PC-9 (cell line): ENCODE data around the gene SYTL1. TPM values are rescaled to one million over a fixed set of nuclear protein-coding genes. Genes with fewer than 3 reads are reported as not detected.

Source experiments
- BruUV-seq: library from RNA; stranded (reverse); fragments of 400-500 nt; replicated peaks from 2 replicates; lab custom pipeline; 2021; lab: Mats Ljungman, UMichigan
- CTCF ChIA-PET: fragments of 300-600 bp; sonication (Branson Sonifier 250); formaldehyde crosslinking; loops from one replicate; lab custom pipeline; 2022; ENCODE audit warnings: antibody characterized with exemption; lab: Charles Lee
- POLR2A ChIA-PET: fragments of 300-600 bp; sonication (Branson Sonifier 250); formaldehyde crosslinking; loops from one replicate; lab custom pipeline; 2022; ENCODE audit warnings: antibody characterized with exemption; ENCODE audit not compliant: unreplicated experiment; lab: Charles Lee
- DNase-seq, 2 experiments: peaks; one replicate each; pipeline versions ENCODE4 v3.0.0 to v3.0.0-alpha.2; 2015 to 2022; ENCODE audit warnings: mixed read lengths in 1 of 2
- H2AFZ ChIP-seq: fragments of 200-600 bp; sonication (generic); 2 replicates; pipeline ENCODE4 v1.8.1; 2017; ENCODE audit warnings: antibody characterized with exemption
- H3F3A ChIP-seq: fragments of 200-600 bp; sonication (generic); 2 replicates; pipeline ENCODE4 v1.8.1; 2017; ENCODE audit warnings: antibody characterized with exemption, mild to moderate bottlenecking, low read depth; ENCODE audit not compliant: insufficient read depth
- H3K27ac ChIP-seq: fragments of 200-600 bp; sonication (generic); 2 replicates; pipeline ENCODE4 v1.6.1; 2016; ENCODE audit warnings: mixed run types
- H3K27me3 ChIP-seq: fragments of 200-600 bp; sonication (generic); 2 replicates; pipeline ENCODE4 v1.6.1; 2016; ENCODE audit warnings: low read depth, mixed run types; ENCODE audit not compliant: insufficient read depth
- H3K36me3 ChIP-seq: fragments of 200-600 bp; sonication (generic); 2 replicates; pipeline ENCODE4 v1.6.1; 2016; ENCODE audit warnings: low read depth, mixed run types
- H3K4me1 ChIP-seq: fragments of 200-600 bp; sonication (generic); replicated peaks from 2 replicates; pipeline ENCODE4 v1.6.1; 2016; ENCODE audit warnings: mixed run types; ENCODE audit not compliant: insufficient read depth
- H3K4me2 ChIP-seq: fragments of 200-600 bp; sonication (generic); 2 replicates; pipeline ENCODE4 v1.6.1; 2017; ENCODE audit warnings: mixed run types
- H3K4me3 ChIP-seq: fragments of 200-600 bp; sonication (generic); 2 replicates; pipeline ENCODE4 v1.6.1; 2016; ENCODE audit warnings: mixed run types
- H3K79me2 ChIP-seq: fragments of 200-600 bp; sonication (generic); 2 replicates; pipeline ENCODE4 v1.6.1; 2017; ENCODE audit warnings: low read depth, mixed run types
- H3K9me2 ChIP-seq: fragments of 200-600 bp; sonication (generic); 2 replicates; pipeline ENCODE4 v1.8.1; 2017; ENCODE audit warnings: mild to moderate bottlenecking; ENCODE audit not compliant: insufficient read depth
- H3K9me3 ChIP-seq: fragments of 200-600 bp; sonication (generic); 2 replicates; pipeline ENCODE4 v1.8.1; 2016; ENCODE audit warnings: low read depth; ENCODE audit not compliant: insufficient read depth
- H4K20me1 ChIP-seq: fragments of 200-600 bp; sonication (generic); 2 replicates; pipeline ENCODE4 v1.8.1; 2017; ENCODE audit not compliant: insufficient read depth
- CTCF ChIP-seq: fragments of 200-600 bp; sonication (generic); conservative IDR thresholded peaks from 2 replicates; pipeline ENCODE4 v1.6.1; 2017; ENCODE audit warnings: mixed run types, antibody characterized with exemption, mild to moderate bottlenecking, moderate library complexity
- EZH2 ChIP-seq: fragments of 200-600 bp; sonication (generic); IDR thresholded peaks from 2 replicates; pipeline ENCODE4 v1.8.0; 2017; ENCODE audit warnings: antibody characterized with exemption, low read depth
- intact Hi-C: fragments of 100-400 bp; cut with micrococcal nuclease; formaldehyde crosslinking; loops from one replicate; pipeline ENCODE4 v1.10.0; 2022; ENCODE audit not compliant: unreplicated experiment
- total RNA-seq: library from RNA; stranded (reverse); gene quantifications from 2 replicates; pipeline ENCODE4 v1.2.3, GENCODE V29; 2021

SYTL1 gene
- total RNA-seq, 1 experiment from 2014 or later: 43.7 TPM

- Histone ChIP-seq H3K4me2 (no peak overlapping the region), H2AFZ (no peak overlapping the region), H3K9me2 (no peaks in the 10 kb centered on the region), H3K27me3 (no peaks in the 10 kb centered on the region), H3K79me2 (no peaks in the 10 kb centered on the region), H4K20me1 (no peaks in the 10 kb centered on the region), H3F3A (peaks cover 12% of the 10 kb centered on the region; the same call in 1 of the 2 replicates), H3K9me3 (no peaks in the 10 kb centered on the region), H3K27ac (no peak overlapping the region), H3K4me3 (no peak overlapping the region), H3K36me3 (no peaks in the 10 kb centered on the region; the same call in 1 of the 2 replicates), H3K4me1 (peaks cover 16% of the 10 kb centered on the region)
- CTCF ChIA-PET: no interaction called here
- no TSS peak for BruUV-seq
- TF ChIP-seq CTCF: no peak
- no peak for TF ChIP-seq EZH2
- POLR2A ChIA-PET: no interaction called here
- intact Hi-C loops: no loop called here
- no peak for DNase-seq
Measured at GRCh38 chr1:27336756-27337155, 5.1 kb upstream of the SYTL1 start.

GRCh38 chr1:27338751-27339150 lies 3.1 kb upstream of the SYTL1 start:
- Histone ChIP-seq H3K36me3 (no peaks in the 10 kb centered on the region), H4K20me1 (no peaks in the 10 kb centered on the region), H3F3A (peaks cover 19% of the 10 kb centered on the region; the same call in 1 of the 2 replicates), H2AFZ (no peak overlapping the region), H3K27me3 (no peaks in the 10 kb centered on the region), H3K4me3 (no peak overlapping the region), H3K4me2 (no peak overlapping the region), H3K9me2 (no peaks in the 10 kb centered on the region), H3K9me3 (no peaks in the 10 kb centered on the region), H3K4me1 (peaks cover 24% of the 10 kb centered on the region), H3K27ac (no peak overlapping the region), H3K79me2 (no peaks in the 10 kb centered on the region)
- BruUV-seq: no TSS peak
- POLR2A ChIA-PET: no interaction called here
- no peak for DNase-seq
- TF ChIP-seq EZH2 (no peak), CTCF (no peak)
- CTCF ChIA-PET: interaction anchor here (0.6 to 0.7 kb wide), 2 partner anchors 9 to 332 kb away, joined by 14 read pairs; no protein-coding TSS in a partner anchor
- intact Hi-C loops: no loop called here

- peaks cover 23% of the 10 kb centered on the region; the same call in 1 of the 2 replicates for H3F3A ChIP-seq
- no peak for DNase-seq
- H3K36me3 ChIP-seq: no peaks in the 10 kb centered on the region
- no peak overlapping the region for H2AFZ ChIP-seq
- no peak overlapping the region for H3K4me3 ChIP-seq
- H3K27ac ChIP-seq: no peak overlapping the region
- no peak for TF ChIP-seq CTCF
- no peak for TF ChIP-seq EZH2
- no peaks in the 10 kb centered on the region for H3K27me3 ChIP-seq
- H4K20me1 ChIP-seq: no peaks in the 10 kb centered on the region
- no peaks in the 10 kb centered on the region for H3K9me2 ChIP-seq
- no peaks in the 10 kb centered on the region for H3K79me2 ChIP-seq
- BruUV-seq: no TSS peak
- no peak overlapping the region for H3K4me2 ChIP-seq
- intact Hi-C loops: no loop called here
- H3K4me1 ChIP-seq: peaks cover 24% of the 10 kb centered on the region
- POLR2A ChIA-PET: no interaction called here
- CTCF ChIA-PET: no interaction called here
- no peaks in the 10 kb centered on the region for H3K9me3 ChIP-seq
Measured at GRCh38 chr1:27339213-27339612, 2.6 kb upstream of the SYTL1 start.
